ENCODE measurements around the gene ZNF169. TPM values are rescaled to one million over a fixed set of nuclear protein-coding genes. Genes with fewer than 3 reads are reported as not detected.

Gene ZNF169
- total RNA-seq, result 3.1 and 3.6 TPM in 2 replicates
- 2.4 and 6.0 TPM in 2 replicates for polyA plus RNA-seq

DNA sequence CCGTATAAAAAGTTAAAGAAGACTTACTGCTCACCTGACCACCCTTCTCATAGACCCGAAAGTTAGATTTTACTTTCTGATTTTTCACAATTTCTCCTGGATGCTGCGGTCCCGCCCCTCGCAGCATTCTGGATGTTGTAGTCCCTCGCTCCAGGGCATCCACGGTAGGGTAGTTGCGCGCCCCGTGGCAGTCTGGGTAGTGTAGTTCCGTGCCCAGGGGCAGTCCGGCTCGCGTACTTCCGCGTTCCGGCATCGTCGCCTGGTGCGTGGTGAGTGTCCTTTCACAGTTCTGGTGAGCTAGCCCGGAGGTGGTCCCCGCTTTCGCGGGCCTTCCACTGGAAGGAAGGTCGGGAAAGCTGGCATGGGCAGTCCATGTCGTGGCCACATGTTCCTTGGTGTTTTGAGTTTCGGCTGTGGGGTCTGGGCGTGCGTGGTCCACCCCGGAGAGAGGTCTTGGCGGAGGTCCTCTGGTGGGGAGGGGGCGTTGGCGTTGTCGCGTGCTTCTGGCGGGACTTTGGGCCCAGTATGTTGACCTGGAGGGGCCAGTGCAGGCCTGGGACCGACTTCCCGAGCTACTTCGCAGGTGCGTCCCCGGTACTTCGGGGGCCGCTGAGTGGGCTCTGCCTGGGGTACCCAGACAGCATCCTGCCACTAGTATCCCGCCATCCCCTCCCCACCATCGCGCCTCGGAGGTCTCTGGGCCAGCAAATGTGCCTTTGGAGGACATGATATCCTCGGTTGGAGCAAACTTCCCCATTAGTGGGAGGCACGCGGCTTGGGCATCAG, at the start of gene ZNF169:
TSS of gene ZNF169 (plus strand) at position 222 of the 786 bp plus-strand sequence. CDS start 19,515 bp downstream, outside the sequence.
- DNase-seq (ENCODE audit: low spot score), result peak; percentile 91
- Histone ChIP-seq H3K36me3 (replicated peaks; ENCODE audit: insufficient read depth, low read depth) (no peaks in the 10 kb centered on the region), H4K20me1 (ENCODE audit: insufficient read depth, poor library complexity, severe bottlenecking) (no peaks in the 10 kb centered on the region), H3K4me2 (peak within 1 kb of the TSS; percentile 98), H3K27ac (peak within 1 kb of the TSS; percentile 29), H3K9me3 (ENCODE audit: low read depth) (no peaks in the 10 kb centered on the region), H3K27me3 (peaks cover 6% of the 10 kb centered on the region), H2AFZ (peak within 1 kb of the TSS; percentile 84), H3K4me1 (ENCODE audit: insufficient read depth) (no peaks in the 10 kb centered on the region), H3K79me2 (peaks cover 27% of the 10 kb centered on the region), H3K4me3 (peak within 1 kb of the TSS; percentile 51), H3K9me2 (replicated peaks; ENCODE audit: insufficient read depth) (no peaks in the 10 kb centered on the region)
- WGBS (ENCODE audit: low lambda C conversion rate, missing lambda C conversion rate), result 3% methylated on average over 50 of the region's 50 CpGs
- TF ChIP-seq, protein P1, sequence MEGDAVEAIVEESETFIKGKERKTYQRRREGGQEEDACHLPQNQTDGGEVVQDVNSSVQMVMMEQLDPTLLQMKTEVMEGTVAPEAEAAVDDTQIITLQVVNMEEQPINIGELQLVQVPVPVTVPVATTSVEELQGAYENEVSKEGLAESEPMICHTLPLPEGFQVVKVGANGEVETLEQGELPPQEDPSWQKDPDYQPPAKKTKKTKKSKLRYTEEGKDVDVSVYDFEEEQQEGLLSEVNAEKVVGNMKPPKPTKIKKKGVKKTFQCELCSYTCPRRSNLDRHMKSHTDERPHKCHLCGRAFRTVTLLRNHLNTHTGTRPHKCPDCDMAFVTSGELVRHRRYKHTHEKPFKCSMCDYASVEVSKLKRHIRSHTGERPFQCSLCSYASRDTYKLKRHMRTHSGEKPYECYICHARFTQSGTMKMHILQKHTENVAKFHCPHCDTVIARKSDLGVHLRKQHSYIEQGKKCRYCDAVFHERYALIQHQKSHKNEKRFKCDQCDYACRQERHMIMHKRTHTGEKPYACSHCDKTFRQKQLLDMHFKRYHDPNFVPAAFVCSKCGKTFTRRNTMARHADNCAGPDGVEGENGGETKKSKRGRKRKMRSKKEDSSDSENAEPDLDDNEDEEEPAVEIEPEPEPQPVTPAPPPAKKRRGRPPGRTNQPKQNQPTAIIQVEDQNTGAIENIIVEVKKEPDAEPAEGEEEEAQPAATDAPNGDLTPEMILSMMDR (IDR thresholded peaks at IDR 0.05; ENCODE audit: poor library complexity), result no peak
- TF ChIP-seq EZH2 (IDR thresholded peaks at IDR 0.05; ENCODE audit: borderline replicate concordance) (no peak), EZH2phosphoT487 (IDR thresholded peaks at IDR 0.05; ENCODE audit: low read depth, severe bottlenecking, unreplicated experiment) (no peak)

DNA sequence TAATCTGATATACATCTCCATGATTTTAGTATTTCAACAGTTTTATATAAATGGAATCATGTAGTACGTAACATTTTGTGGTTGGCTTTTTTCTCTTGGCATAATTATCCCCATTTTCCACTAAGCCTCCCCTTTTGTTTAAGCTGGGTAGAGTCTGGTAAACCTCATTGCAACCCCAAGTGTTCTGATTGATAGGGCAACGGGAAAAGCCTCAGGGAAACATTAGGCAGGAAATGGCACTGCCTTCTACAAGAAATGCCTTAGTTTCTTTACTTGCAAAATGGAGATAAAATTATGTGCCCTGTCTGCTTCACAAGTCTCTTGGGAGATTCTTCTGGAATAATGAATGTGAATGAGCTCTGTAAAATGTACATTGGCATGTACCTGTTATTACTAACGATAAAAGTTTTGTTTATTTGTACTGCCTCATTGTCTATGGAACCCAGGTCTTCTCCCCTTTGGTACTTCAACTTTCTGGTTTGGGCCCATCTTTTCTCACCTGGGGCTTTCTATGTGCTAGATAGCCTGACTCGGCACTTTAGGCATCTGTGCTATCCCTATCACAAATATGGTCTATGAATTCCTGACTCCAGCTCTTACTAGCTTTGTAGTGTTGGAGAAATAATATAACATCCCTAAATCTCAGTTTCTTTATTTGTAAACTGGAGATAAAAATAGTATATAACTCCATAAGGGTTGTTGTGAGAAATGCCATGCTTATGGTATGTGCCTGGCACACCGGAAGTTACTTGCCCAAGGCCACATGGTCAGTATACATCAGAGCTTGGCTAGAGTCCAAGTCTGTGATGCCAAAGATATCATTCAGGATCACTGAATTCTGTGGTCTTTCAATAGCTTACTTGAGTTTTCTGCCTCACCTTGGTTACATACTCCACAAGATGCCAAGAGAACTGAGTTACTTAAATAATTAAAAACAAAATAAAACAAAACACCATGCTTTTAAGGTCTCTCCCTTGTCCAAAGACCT, 48.2 kb upstream of the ZNF169 start:
- 88% methylated on average over 5 of the region's 5 CpGs for WGBS (ENCODE audit: low lambda C conversion rate, missing lambda C conversion rate)
- no peaks in the 10 kb centered on the region for H3K4me1 ChIP-seq (ENCODE audit: insufficient read depth)

DNA sequence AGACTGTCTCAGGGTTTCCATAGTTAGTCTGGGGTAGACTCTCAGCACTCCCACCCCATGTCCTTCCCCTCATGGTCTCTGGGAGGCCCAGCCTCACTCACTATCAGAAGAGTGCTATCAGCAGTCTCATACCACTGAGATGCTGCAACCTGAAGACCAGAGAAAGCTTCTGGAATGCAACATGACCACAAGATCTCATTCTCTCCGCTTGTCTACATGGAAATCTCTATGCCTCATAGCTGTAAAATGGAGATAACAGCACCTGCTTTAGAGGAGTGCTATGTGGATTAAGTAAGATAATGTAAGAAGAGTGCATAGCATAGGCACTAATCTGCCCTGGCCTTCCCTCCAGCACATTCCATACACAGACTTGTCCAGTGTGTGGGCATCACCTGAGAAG, 47.0 kb upstream of the ZNF169 start:
- no peak for TF ChIP-seq EZH2 (IDR thresholded peaks at IDR 0.05; ENCODE audit: borderline replicate concordance)
- TF ChIP-seq, protein P1 (IDR thresholded peaks at IDR 0.05; ENCODE audit: poor library complexity), result no peak
- TF ChIP-seq EZH2phosphoT487 (IDR thresholded peaks at IDR 0.05; ENCODE audit: low read depth, severe bottlenecking, unreplicated experiment), result no peak
- Histone ChIP-seq H2AFZ (no peak overlapping the region), H4K20me1 (ENCODE audit: insufficient read depth, poor library complexity, severe bottlenecking) (no peaks in the 10 kb centered on the region), H3K4me1 (ENCODE audit: insufficient read depth) (no peaks in the 10 kb centered on the region), H3K27ac (no peak overlapping the region), H3K79me2 (no peaks in the 10 kb centered on the region), H3K9me3 (ENCODE audit: low read depth) (no peaks in the 10 kb centered on the region), H3K9me2 (replicated peaks; ENCODE audit: insufficient read depth) (no peaks in the 10 kb centered on the region), H3K4me3 (no peak overlapping the region), H3K36me3 (replicated peaks; ENCODE audit: insufficient read depth, low read depth) (no peaks in the 10 kb centered on the region), H3K27me3 (no peaks in the 10 kb centered on the region), H3K4me2 (no peak overlapping the region)
- 45% methylated on average over 1 of the region's 1 CpG for WGBS (ENCODE audit: low lambda C conversion rate, missing lambda C conversion rate)
- peak; percentile 19 for DNase-seq (ENCODE audit: low spot score)

More for the DNA sequence above, 48.2 kb upstream of the ZNF169 start:
- no peak for DNase-seq (ENCODE audit: low spot score)
- no peaks in the 10 kb centered on the region for H3K9me3 ChIP-seq (ENCODE audit: low read depth)
- no peak overlapping the region for H3K27ac ChIP-seq
- H3K36me3 ChIP-seq (replicated peaks; ENCODE audit: insufficient read depth, low read depth), result no peaks in the 10 kb centered on the region
- no peaks in the 10 kb centered on the region for H3K9me2 ChIP-seq (replicated peaks; ENCODE audit: insufficient read depth)
- H4K20me1 ChIP-seq (ENCODE audit: insufficient read depth, poor library complexity, severe bottlenecking), result no peaks in the 10 kb centered on the region
- H3K27me3 ChIP-seq, result no peaks in the 10 kb centered on the region
- H2AFZ ChIP-seq, result no peak overlapping the region
- H3K4me3 ChIP-seq, result no peak overlapping the region
- H3K4me2 ChIP-seq, result no peak overlapping the region
- no peak for TF ChIP-seq EZH2phosphoT487 (IDR thresholded peaks at IDR 0.05; ENCODE audit: low read depth, severe bottlenecking, unreplicated experiment)
- TF ChIP-seq, protein P1 (IDR thresholded peaks at IDR 0.05; ENCODE audit: poor library complexity), result no peak
- H3K79me2 ChIP-seq, result no peaks in the 10 kb centered on the region

All from hepatocyte (in vitro differentiated cells).